HL-60 (cell line): ENCODE data around the gene CTRL.

Experiments used
- DNase-seq, 2 experiments: peaks; one replicate each; pipeline ENCODE4 v3.0.0-alpha.2; 2010 to 2020; ENCODE audit warnings: low read depth in 1 of 2, low spot score in 1 of 2
- H3K27ac ChIP-seq: fragments of 250-450 bp; sonication (Bioruptor Pico); replicated peaks from 2 replicates; pipeline ENCODE4 v1.5.1; 2020; ENCODE audit warnings: mild to moderate bottlenecking, moderate library complexity
- H3K27me3 ChIP-seq: fragments of 250-450 bp; sonication (Bioruptor Pico); 2 replicates; pipeline ENCODE4 v1.5.1; 2021; ENCODE audit warnings: mild to moderate bottlenecking, moderate library complexity; ENCODE audit not compliant: insufficient read depth, poor library complexity, severe bottlenecking
- H3K4me3 ChIP-seq: replicated peaks from 2 replicates; pipeline ENCODE4 v1.5.1; 2011; ENCODE audit warnings: mild to moderate bottlenecking, control low read depth, low read length; ENCODE audit not compliant: insufficient read depth
- GABPA ChIP-seq: IDR thresholded peaks from 2 replicates; pipeline ENCODE4 v1.6.1; 2012; ENCODE audit warnings: low read depth
- POLR2AphosphoS5 ChIP-seq: IDR thresholded peaks from 2 replicates; pipeline ENCODE4 v1.6.1; 2012; ENCODE audit warnings: low read depth
- SPI1 ChIP-seq: IDR thresholded peaks from 2 replicates; pipeline ENCODE4 v1.6.1; 2012; ENCODE audit warnings: low read depth, mild to moderate bottlenecking, borderline replicate concordance
- TF ChIP-seq, protein P1 (sequence below): IDR thresholded peaks from one replicate; pipeline ENCODE4 v1.5.1; 2011; ENCODE audit warnings: low read length, control low read depth, inconsistent platforms; ENCODE audit not compliant: insufficient read depth
- TF ChIP-seq, protein P2 (sequence below): IDR thresholded peaks from 2 replicates; pipeline ENCODE4 v1.6.1; 2012; ENCODE audit warnings: low read depth; ENCODE audit not compliant: insufficient replicate concordance

CTRL gene

DNA sequence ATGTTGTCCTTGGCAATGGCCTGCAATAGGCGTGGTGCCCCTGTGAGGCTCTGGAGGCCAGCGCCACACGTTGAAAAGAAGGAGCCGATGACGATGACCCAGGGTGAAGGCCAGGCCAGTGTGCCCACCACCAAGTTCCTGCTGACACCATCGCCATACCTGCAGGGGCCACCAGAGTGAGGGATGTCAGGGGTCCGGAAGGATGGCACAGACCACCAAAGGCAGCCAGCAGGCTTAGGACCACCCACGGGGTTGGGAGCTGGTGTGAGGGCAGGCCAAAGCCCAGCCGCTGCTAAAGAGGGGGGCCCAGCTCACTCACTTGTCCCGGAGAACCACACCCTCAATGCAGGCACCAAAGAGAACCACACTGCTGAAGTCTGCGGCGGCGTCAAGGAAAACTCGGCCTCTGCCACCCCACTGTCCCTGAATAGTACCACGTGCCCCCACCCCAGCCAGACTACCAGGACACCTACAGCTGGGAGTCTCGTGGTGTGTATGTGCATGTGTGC, 18.7 kb upstream of the CTRL start:
- Histone ChIP-seq H3K27ac (no peak overlapping the region), H3K4me3 (no peak overlapping the region), H3K27me3 (no peaks in the 10 kb centered on the region)
- TF ChIP-seq GABPA (no peak), POLR2AphosphoS5 (no peak), SPI1 (no peak)
- TF ChIP-seq, protein P1, sequence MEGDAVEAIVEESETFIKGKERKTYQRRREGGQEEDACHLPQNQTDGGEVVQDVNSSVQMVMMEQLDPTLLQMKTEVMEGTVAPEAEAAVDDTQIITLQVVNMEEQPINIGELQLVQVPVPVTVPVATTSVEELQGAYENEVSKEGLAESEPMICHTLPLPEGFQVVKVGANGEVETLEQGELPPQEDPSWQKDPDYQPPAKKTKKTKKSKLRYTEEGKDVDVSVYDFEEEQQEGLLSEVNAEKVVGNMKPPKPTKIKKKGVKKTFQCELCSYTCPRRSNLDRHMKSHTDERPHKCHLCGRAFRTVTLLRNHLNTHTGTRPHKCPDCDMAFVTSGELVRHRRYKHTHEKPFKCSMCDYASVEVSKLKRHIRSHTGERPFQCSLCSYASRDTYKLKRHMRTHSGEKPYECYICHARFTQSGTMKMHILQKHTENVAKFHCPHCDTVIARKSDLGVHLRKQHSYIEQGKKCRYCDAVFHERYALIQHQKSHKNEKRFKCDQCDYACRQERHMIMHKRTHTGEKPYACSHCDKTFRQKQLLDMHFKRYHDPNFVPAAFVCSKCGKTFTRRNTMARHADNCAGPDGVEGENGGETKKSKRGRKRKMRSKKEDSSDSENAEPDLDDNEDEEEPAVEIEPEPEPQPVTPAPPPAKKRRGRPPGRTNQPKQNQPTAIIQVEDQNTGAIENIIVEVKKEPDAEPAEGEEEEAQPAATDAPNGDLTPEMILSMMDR, result no peak
- TF ChIP-seq, protein P2, sequence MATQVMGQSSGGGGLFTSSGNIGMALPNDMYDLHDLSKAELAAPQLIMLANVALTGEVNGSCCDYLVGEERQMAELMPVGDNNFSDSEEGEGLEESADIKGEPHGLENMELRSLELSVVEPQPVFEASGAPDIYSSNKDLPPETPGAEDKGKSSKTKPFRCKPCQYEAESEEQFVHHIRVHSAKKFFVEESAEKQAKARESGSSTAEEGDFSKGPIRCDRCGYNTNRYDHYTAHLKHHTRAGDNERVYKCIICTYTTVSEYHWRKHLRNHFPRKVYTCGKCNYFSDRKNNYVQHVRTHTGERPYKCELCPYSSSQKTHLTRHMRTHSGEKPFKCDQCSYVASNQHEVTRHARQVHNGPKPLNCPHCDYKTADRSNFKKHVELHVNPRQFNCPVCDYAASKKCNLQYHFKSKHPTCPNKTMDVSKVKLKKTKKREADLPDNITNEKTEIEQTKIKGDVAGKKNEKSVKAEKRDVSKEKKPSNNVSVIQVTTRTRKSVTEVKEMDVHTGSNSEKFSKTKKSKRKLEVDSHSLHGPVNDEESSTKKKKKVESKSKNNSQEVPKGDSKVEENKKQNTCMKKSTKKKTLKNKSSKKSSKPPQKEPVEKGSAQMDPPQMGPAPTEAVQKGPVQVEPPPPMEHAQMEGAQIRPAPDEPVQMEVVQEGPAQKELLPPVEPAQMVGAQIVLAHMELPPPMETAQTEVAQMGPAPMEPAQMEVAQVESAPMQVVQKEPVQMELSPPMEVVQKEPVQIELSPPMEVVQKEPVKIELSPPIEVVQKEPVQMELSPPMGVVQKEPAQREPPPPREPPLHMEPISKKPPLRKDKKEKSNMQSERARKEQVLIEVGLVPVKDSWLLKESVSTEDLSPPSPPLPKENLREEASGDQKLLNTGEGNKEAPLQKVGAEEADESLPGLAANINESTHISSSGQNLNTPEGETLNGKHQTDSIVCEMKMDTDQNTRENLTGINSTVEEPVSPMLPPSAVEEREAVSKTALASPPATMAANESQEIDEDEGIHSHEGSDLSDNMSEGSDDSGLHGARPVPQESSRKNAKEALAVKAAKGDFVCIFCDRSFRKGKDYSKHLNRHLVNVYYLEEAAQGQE, result no peak
- no peak for DNase-seq

DNA sequence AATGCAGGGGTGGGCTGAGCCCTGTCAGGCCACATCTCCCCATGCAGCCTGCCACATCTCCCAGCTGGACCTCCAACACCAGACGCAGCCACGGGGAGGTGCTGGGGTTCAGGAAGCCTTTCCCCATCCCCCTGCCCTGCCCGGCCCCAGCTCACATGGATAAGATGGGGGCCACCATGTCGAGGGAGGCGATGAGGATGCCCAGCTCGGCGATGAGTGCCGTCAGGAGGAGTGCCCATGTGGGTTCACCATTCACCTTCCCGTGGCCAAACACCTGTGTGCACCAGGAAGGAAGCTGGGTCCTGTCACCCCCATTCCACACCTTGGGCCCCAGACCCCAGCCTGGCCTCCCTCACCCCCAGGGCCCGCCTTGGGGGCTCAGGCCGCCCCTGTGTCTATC, 18.0 kb upstream of the CTRL start:
- H3K4me3 ChIP-seq, result no peak overlapping the region
- DNase-seq, result no peak
- H3K27ac ChIP-seq, result no peak overlapping the region
- TF ChIP-seq, protein P2, result no peak
- no peak for TF ChIP-seq POLR2AphosphoS5
- TF ChIP-seq, protein P1, result no peak
- no peaks in the 10 kb centered on the region for H3K27me3 ChIP-seq

DNA sequence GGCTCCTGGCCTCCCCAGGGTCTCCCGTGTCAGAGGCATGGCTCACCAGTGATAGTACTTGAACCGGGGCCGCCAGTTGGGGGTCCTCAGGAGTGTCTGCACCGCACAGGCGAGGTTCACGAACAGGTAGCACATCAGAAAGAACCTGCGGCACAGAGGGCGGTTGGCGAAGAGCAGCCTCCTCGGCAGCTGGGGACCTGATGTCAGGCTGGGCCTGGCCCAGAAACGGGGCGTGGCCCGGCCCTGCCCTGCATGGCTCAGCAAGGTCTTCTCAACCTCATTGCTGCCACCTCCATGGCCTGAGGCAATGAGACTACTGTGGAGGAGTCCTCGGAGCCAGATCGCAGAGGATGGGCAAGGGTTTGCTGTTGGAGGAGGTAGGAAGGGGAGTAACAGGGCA, 16.4 kb upstream of the CTRL start:
- no peaks in the 10 kb centered on the region for H3K27me3 ChIP-seq
- no peak overlapping the region for H3K4me3 ChIP-seq
- TF ChIP-seq SPI1 (no peak), POLR2AphosphoS5 (no peak), GABPA (no peak)
- TF ChIP-seq, protein P1, result no peak
- TF ChIP-seq, protein P2, result no peak
- no peak overlapping the region for H3K27ac ChIP-seq
- DNase-seq, result no peak
